ENCODE results near the gene STUB1.

Gene STUB1

DNA sequence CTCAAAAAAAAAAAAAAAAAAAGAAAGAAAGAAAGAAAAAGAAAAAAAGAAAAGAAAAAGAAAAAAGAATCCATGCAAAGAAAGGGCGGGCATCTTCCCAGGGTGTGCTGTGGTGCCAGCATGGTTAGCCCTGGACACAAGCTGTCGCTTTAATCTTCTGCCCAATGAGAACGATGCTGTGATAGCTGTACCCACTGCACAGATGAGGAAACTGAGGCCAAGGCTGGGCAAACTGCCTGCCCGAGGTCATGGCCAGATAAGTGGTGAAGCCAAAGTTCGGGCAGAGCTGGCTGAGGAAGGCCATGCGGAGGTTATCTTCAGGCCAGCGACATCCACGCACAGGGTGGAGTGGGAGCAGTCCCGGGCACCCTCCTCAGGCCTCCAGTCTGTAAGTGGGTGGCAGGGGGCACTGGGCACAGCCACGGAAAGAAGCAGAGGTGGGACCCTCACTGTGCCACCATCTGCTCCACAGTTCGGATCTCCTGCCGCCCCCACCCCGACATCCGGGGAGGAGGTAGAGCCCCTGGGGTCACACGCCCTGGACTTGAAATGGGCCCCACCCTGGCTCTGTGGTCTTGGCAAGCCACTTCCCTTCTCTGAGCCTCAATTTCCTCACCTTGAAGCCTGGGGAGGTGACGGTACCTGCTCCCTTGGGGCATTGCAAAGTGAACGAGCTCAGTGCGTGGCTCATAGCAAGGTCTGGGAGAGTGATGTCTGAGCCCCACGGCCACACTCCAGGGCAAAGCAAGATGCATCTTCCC lies 18.9 kb downstream of the STUB1 start:
- DNase-seq, result no peak

- peak; percentile 79 for DNase-seq
Observed at GRCh38 chr16:700684-701584, 20.7 kb downstream of the STUB1 start.

- DNase-seq, result no peak
Observed at GRCh38 chr16:702341-702740, 22.1 kb downstream of the STUB1 start.

DNA sequence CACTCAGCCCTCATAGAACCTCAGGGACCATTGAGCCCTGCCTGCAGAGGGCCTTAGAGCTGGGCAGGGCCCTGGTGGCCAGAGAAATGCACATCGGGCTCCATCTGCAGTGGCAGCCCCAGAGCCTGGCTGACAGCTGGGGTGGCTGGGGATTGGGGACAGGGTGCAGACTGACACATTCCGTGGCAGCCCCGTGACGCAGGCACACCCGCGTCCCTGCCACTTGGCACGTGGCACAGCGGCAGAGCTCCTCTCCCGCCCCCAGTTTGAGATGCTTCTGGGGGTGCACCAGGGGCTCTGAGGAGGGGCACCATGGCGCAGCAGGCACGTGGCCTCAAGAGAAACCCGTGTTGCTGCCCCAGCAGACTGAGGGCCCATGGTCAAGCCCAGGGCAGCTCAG lies 23.2 kb downstream of the STUB1 start:
- DNase-seq, result no peak

DNA sequence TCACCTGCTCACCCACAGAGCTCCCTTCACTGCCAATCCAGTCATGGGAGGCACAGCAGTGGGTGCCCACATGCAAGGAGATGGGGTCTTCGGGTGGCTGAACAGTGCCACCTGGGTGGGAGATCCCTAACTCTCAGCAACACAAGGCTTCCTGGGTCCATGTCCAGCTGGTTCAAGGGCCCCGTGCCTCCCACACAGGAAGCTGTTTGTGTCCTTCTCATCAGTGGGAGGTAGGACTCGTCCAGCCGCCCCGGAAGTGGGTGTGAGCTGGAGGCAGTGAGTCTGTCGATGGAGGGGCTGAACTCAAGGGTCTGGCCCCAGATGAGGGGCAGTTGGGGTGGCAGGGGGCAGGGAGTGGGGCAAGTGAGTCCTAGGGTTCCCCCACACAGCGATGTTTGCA lies 23.8 kb downstream of the STUB1 start:
- no peak for DNase-seq

DNA sequence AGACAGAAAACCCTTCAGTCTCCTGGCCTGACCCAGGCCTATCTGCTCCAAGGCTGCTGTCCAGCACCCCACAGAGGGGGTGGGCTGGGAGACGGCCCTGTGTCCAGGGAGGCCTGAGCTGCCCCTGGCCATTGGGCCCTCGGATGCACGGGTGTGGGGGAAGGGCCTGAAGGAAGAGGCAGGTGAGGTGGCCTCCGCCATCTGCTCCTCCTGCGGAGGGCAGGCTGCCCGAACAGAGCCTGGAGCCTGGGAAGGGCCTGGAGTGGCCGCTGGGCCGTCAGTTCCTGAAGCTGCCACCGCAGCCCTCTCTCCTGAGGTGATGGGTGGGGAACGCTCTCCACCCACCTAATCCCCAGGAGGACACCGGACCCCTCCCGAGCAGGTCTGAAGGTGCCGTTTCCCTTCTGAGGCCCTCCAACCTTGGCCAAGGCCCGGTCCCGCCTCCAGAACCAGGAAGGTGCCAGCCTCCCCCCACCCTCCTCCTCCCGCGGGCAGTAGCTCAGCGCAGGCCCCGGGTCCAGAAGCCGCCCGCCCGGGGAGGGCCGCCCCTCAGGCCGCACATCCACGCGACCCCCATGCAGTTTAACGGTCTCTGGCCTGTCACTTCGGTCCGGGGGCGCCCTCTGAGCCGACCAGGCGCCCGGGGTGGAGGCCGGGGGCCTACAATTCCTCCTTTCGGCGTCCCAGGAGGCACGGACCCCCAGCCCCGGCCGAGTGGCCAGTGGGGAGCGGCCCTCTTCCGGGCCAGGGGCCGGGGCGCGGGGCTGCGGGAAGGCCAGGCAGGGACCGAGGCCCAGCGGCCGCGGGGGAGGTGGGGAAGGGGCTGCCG lies 24.6 kb downstream of the STUB1 start:
- no peak for DNase-seq

DNA sequence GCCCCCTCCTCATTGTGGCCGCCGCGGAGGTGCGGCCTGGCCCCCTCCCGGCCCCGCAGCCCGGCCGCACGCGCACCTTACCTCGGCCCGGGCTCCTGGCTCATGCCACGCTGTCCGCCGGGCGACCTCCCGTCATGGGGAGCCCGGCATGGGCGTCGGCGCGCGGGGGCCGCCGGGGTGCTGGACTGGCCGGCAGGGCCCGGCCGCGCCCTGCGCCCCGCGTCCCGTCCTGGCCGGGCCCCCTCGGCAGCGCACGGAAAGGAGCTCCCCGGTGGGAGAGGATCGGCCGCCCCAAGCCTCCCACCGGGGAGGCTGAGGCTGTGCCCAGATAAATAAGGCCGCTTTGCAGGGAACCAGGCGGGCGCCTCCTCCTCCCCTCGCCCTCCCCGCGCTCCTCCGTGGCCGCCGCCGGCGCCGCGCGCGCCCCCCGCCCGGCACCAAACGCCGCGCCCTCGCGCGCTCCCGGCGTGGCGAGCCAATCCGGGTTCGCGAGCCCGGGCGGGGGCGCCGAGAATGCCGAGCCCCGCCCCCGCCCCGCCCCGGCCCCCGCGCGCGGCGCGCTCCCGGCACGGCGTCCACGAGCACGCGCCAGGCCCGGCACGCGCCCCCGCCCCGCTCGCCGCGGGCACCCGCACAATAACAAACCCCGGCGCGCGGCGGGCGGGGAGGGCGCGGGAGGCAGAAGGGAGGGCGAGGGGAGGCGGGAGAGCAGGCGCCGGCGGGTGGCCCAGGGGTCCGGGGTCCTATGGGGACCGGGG lies 25.4 kb downstream of the STUB1 start, which contains the start of gene FBXL16:
Gene FBXL16, minus strand, starts transcription at position 371 of the 758 bp plus-strand sequence. CDS start 8,396 bp downstream, outside the sequence.
- peak; percentile 69 for DNase-seq

- DNase-seq, result peak; percentile 70
Observed at GRCh38 chr16:706189-707061, 26.2 kb downstream of the STUB1 start.

- no peak for DNase-seq
Observed at GRCh38 chr16:707062-707538, 26.9 kb downstream of the STUB1 start.

DNA sequence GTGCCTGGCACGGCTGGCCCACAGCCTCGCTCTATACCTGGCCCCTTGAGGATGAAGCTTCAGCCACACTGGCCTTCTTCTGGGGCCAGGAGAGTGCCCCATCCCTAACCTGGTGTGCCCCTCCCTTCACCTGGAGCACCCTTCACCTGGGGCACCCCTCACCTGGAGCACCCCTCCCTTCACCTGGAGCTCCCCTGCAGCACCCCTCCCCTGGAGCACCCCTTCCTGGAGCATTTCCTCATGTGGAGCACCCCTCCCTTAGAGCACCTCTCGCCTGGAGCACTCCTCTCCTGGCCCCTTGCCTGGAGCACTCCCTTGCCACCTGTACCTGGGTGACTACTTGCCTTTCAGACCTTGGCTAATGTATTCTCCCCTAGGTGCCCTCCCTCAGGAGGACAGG lies 27.8 kb downstream of the STUB1 start:
- no peak for DNase-seq

- no peak for DNase-seq
Observed at GRCh38 chr16:708959-709358, 28.7 kb downstream of the STUB1 start.

- DNase-seq, result peak; percentile 97
Observed at GRCh38 chr16:709566-710499, 29.6 kb downstream of the STUB1 start.

GRCh38 chr16:710500-711075 lies 30.4 kb downstream of the STUB1 start:
- no peak for DNase-seq

DNA sequence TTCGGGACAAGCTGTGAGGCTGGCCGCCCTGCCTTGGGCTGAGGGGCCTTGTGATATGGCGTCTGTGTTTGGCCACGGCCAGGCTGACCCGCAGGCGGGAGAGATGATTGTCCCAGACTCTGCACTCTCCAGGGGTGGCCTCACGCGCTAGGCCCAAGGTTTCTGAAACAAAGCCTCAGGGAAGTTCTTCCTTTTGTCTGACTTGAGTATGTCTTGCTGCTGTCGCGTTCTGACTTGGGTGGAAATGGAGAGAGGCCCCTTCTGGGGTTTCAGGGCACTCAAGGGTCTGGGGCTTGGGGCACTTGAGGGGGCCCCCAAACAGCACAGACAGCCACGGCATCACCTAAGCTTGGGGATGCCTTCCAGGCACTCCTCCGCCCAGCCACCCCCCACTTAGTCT lies 30.9 kb downstream of the STUB1 start:
- DNase-seq, result no peak

- peak; percentile 84 for DNase-seq
Observed at GRCh38 chr16:711548-712320, 31.5 kb downstream of the STUB1 start.

DNA sequence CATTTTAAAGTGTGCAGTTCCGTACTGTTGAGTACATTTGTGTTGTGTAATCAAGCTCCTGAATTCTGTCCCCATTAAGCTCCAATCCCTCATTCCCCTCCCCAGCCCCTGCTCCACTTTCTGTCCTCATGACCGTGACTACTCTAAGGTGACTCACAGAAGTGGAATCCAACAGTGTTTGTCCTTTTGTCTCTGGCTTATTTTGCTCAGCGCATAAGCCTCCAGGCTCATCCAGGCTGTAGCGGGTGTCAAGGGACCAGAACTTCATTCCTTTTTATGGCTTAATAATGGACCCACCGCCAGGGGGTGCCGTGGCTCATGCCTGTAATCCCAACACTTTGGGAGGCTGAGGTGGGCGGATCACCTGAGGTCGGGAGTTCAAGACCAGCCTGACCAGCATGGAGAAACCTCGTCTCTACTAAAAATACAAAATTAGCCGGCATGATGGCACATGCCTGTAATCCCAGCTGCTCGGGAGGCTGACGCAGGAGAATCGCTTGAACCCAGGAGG lies 32.6 kb downstream of the STUB1 start:
- peak; percentile 63 for DNase-seq

DNA sequence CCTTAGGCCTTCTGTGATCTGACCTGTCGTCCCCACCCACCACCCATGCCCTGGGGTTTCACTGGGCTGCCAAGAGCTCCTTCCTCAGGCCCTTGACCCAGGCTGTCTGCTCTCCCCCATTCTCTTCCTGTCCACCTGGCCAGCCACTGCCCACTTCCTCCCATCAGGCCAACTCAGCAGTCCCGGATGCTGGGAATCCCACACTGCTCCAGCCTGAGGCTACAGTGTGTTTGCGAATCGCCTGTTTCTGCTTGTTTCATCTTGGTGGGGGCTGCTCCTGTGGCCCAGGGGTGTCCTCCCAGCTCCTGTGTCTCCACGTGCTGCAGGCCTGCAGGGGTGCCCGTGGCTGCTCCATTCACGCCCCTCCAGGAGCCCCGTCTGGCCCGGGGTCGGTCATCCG lies 33.9 kb downstream of the STUB1 start:
- no peak for DNase-seq

Measured in eye (tissue), 1 donor.